ENCODE data around the gene QKI.

Gene QKI

DNA sequence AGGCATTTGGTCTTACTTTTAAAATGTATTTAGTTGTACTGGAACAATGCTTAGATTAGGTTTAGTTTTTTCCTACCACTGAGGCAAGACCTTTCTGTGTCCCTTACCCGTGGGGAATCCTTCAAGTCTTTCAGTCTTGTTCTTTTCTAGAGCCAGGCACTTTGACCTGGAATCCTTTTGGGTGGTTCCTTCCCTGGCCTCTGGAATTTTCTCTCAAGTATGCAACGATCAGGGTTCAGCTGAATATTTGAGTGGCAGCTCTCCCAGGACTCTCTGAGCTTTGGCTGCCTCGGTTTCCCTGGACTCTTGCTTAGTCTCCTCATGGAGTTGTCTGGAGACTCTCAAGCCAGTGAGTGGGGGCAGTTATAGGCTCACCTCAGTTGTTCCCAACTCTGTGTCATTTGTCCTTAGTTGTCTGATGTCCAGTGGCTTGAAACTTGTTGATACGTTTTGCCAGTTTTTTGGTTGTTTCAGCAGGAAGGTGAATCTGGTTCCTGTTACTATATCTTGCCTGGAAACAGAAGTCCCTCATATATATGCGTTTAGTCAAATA, 118.1 kb downstream of the QKI start:
- DNase-seq (ENCODE audit: low read depth in 2 of 2) = no peak

GRCh38 chr6:163533443-163533842, 118.9 kb downstream of the QKI start:
- no peak for DNase-seq (ENCODE audit: low read depth in 2 of 2)

- DNase-seq (ENCODE audit: low read depth in 2 of 2) = no peak
These were observed 122.3 kb downstream of the QKI start for GRCh38 chr6:163536770-163537169.

- DNase-seq (ENCODE audit: low read depth in 2 of 2) = no peak
These were observed 123.8 kb downstream of the QKI start for GRCh38 chr6:163538331-163538730.

DNA sequence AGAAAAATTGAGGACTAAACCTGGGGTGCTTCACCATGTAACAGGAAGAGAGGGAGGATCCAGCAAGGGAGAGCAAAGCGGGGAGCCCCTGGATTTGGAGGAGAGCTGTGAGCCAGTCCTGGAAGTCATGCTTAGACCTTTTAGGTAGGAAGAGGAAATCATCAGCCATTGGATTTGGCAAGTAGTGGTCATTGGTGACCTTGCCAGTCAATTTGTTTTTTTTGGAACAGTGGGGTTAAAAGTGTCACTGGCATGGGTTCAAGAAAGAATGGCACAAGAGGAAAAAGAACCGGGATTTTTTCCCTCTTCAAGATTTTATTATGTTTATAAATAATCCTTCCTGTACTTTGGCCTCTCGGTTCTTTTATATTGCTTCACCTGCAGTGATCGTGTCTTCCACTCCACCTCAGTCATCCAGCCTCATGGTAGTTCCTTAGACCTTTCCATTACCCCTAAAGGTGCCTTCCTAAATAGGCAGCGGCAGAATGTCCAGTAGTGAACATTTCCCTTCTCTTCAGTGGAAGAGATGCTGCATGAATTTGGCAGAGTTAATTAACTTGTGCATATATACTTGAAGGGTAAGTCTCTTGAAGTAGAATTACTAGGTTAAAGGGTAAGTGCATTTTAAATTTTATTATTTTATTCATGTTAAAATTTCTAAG, 124.7 kb downstream of the QKI start:
- DNase-seq (ENCODE audit: low read depth in 2 of 2) = no peak

DNA sequence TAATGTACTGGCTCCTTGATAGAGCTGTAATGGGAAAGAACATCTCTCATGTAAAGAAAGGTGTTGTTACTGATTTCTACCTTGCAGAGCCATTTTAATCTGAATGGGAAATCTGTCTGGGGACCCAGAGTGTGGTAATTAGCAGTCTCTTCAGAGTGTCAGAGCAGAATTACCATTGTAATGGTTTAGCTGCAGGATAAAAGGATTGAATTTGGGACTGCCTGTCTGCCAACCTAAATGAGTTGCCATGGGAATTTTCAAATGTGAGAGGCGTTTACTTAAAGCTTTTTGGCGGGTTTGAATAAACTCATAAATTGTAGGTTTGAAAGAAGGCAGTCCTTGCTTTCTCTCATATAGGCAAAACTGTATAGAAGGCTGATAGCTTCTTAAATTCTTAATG, 128.8 kb downstream of the QKI start:
- DNase-seq (ENCODE audit: low read depth in 2 of 2) = no peak

DNA sequence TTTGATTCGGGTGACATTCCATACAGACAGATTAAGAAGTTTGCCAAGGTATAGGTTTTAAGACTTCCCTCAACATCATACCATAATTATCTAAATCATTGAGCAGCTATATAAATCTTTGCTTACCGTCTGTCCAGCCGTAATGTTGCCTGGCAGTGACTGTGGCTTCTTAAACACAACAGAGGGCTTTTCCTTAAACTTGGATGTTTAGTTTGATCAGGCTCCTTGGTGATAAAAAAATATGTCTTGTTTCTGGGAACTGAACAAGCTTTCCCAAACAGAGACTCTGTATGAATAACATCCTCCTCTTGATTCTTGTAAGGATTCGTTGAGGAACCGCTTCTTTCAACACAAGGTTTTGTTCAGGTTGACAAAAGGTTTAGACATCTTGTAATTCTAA, 130.9 kb downstream of the QKI start:
- no peak for DNase-seq (ENCODE audit: low read depth in 2 of 2)

DNA sequence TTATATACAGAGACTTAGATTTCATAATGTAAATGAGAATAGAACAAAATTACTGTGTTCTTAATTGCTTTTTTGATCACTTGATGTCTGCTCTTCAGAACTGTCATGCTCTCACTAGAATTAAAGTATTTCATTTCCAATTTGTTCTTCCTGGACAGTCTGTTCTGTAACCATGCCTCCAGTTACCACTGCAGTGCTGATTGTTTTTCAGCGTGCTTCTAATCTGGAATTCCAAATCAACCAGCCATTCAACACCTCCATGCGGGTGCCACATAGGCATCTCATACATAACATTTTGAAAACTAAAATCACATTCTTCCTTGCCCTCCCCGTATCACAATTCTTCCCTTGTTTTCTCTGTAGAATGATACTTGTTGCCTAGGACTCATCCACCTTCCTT, 132.8 kb downstream of the QKI start:
- no peak for DNase-seq (ENCODE audit: low read depth in 2 of 2)

DNA sequence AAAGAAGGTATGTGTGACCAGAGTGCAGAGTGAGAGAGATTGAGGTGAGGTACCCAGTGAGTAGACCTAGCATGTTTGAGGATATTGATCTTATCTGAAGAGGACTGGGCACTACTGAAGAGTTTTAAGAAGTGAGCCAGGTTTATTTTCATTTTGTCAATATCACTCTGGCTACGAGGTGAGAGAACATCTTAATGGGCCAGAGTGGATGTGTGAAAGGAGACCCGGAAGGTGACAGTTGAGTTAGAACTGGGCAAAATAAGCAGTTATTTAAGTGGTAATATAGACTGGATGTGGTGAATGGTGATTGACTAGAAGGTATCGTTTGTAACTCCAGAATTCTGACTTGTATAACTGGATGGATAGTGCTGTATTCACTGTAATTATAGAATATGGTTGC, 134.1 kb downstream of the QKI start:
- DNase-seq (ENCODE audit: low read depth in 2 of 2) = no peak

DNA sequence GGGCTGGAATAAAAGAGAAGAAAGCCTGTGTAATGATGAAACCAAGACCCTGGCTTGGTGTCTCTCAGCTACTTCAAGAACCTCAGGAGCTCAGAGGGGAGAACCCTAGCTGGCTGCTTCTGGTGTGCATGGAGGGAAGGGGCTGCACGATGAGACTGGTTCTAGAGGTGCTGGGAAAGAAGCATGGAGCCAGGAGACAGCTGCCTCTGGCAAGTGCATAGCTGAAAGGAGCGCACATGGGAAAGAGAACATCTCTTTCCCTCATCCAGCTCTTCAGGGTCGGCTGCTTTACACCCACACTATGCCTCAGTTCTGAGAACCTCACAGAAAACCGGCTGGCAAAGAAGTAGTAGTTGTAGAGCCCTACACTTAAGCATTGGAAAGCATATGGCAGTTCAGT, 139.5 kb downstream of the QKI start:
- no peak for DNase-seq (ENCODE audit: low read depth in 2 of 2)

- peak in 1 of 2 experiments; percentile 39 for DNase-seq (ENCODE audit: low read depth in 2 of 2)
These were observed 140.1 kb downstream of the QKI start for GRCh38 chr6:163554663-163555062.

DNA sequence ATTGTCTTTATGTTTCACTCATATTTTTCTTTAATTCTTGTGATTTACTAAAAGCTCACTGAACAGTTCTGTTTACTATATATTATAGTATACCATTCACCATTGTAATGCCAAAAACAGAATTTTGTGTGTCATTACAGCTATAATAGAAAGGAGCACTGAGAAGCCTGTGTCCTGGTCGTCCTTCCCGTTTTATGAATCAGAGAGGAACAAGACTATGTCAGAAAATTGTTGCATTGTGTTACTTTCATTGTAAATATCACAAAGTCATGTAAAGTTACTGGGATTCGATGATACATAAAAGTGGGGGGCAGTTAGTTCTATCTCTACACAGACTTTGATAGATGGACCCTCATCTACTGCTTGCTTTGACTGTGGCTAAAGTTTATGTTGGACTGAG, 145.1 kb downstream of the QKI start:
- DNase-seq (ENCODE audit: low read depth in 2 of 2) = no peak

DNA sequence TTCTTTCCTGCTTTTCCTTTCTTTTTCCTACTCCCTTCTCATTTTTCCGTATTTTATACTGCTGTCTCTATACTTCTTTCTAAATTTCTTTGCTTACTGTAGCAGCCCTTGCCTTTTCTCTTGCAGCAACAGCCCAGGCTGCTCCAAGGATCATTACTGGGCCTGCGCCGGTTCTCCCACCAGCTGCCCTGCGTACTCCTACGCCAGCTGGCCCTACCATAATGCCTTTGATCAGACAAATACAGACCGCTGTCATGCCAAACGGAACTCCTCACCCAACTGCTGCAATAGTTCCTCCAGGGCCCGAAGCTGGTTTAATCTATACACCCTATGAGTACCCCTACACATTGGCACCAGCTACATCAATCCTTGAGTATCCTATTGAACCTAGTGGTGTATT, 148.8 kb downstream of the QKI start:
- no peak for DNase-seq (ENCODE audit: low read depth in 2 of 2)

GRCh38 chr6:163564534-163564933, 150.0 kb downstream of the QKI start:
- no peak for DNase-seq (ENCODE audit: low read depth in 2 of 2)

DNA sequence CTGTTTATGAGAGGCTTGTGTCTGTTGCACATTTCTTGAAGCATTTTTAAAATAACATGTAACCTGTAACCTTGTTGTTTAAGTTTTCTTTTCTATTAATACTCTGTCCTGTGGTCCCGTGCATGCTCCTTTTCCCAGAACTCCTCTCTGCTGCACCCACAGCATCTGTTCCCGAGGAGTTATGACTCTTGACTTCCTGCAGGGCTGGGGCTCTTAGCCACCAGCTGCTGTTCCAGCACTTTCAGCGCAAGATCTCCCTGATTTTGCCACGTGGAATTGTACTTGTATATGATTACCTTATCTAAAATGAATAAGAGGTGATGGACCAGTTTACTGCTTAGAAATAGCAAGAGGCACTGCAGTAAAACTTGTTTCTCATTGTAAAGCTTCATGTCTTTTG, 150.6 kb downstream of the QKI start:
- no peak for DNase-seq (ENCODE audit: low read depth in 2 of 2)

- no peak for DNase-seq (ENCODE audit: low read depth in 2 of 2)
These were observed 151.5 kb downstream of the QKI start for GRCh38 chr6:163566056-163566455.

DNA sequence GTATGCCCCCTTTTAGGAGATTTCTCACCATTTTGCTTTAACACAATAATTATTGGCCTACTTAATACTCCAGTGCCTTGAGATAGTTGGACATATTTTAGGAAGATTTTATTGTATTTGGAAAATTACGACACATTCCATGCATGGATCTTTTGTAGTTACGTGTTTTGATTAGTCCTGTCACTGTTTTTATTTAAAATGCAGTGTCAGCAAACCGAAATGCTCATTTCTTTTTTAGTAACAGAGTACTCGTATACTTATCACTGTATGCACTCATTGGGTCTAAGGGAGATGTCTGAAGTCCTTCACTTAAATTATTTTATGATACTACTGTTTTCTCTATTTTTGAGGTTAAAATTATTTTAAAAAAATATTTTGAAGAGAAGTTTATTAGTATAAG, 153.8 kb downstream of the QKI start:
- DNase-seq (ENCODE audit: low read depth in 2 of 2) = no peak

GRCh38 chr6:163570579-163571231, 156.2 kb downstream of the QKI start:
- no peak for DNase-seq (ENCODE audit: low read depth in 2 of 2)

DNA sequence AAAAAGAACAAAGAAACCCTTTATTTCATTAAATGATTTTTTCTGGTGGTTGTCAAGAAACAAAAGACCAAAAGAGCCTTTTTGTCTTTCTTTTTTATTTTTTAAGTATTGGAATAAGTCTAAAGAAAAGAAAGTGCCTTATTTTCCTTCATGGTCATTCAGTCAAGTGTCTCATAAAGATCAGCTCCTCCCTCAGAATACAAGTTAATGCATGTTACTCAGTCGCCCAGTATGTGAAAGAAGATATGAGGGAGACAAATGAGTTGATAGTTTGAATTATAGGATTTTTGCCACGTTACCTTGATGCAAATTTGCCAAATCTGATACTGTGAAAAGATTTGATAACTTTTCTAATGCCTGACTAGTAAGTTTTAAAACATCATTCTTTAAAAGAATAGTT, 157.2 kb downstream of the QKI start:
- DNase-seq (ENCODE audit: low read depth in 2 of 2) = no peak

DNA sequence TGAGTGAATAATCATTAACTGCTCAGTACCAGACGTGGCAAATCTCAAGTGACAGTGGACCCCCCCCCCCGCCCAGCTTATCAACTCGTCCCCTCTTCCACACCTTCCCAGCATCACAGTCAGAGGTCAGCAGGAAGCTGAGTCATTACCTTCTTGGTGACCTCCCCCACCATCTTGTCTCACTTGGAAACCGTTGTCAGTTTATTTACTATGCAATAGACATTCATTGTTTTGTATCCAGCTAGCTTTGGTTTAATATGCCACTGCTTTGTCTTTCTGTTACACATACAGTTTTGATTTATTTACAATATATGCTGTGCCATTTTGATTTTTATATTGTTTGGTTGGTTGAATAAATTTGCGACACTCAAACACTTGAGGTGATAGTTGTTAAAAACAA, 158.1 kb downstream of the QKI start:
- no peak for DNase-seq (ENCODE audit: low read depth in 2 of 2)

DNA sequence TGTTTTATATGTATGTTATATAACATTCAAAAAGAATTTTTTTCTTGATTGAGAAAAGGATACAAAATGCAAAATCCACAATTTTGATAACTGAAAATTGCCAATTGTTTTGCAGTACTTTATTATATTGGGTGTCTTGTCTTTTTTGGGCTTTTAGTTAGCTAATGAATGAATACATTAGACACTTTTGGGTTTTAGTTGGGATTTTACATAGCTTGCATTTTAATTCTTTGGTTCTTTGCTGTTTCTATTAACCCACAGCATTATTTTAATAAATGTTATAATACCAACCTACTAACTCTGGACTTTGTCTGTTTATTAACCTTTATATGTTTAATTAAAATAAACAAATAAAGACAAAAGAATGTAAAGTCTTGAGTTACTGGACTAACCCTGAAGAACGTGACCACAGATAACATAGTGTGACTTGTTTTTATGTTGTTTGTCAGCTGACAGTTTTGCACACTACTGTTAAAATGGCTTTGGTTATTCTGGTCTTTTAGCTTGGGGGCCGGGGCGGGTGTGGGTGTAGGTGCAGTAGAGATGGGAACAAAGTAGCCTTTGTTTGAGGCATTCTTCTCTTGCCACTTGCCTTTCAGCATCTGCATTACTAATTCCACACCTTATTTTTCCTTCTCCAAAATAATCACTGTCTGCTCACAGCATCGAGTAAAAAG, 159.1 kb downstream of the QKI start:
- no peak for DNase-seq (ENCODE audit: low read depth in 2 of 2)

GRCh38 chr6:163576114-163576513, 161.6 kb downstream of the QKI start:
- DNase-seq (ENCODE audit: low read depth in 2 of 2) = no peak

DNA sequence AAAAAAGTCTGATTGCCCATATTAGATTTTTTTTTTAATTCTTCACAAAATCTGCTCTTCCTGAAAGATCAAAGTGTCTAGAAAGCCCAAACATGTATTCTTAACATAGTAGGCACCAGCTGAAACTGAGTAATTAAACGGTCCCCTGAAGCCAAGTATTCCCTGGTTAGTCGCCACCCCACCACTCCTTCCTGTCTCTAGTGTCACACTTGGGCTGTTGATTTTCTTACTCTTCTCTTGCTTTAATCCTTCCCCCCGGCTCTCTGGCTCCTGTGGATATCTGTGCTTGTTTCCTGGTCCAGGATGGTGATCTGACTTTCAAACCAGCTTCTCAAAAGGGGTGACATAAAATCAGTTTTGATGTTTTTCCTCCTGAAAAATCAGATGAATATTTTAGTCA, 162.9 kb downstream of the QKI start:
- DNase-seq (ENCODE audit: low read depth in 2 of 2) = no peak
